GM12878 (cell line): ENCODE data around the gene VWA3A. TPM values are rescaled to one million over a fixed set of nuclear protein-coding genes. Genes with fewer than 3 reads are reported as not detected.

Experiments used
- ATAC-seq: fragments of 200-7000 bp; cut with Tn5 transposase; 3 replicates; pipeline ENCODE4 v1.9.1; 2020; ENCODE audit warnings: mild to moderate bottlenecking, moderate library complexity
- BruUV-seq: library from RNA; stranded (reverse); fragments of 400-500 nt; replicated peaks from 2 replicates; lab custom pipeline; 2021; lab: Mats Ljungman, UMichigan
- CTCF ChIA-PET: fragments of 300-600 bp; sonication (Branson Sonifier 250); formaldehyde crosslinking; extraction: SDS; loops from one replicate; lab custom pipeline; 2021; ENCODE audit warnings: inconsistent platforms; lab: Yijun Ruan, JAX
- POLR2A ChIA-PET: fragments of 350-600 bp; formaldehyde crosslinking; extraction: SDS; loops from one replicate; lab custom pipeline; 2021; ENCODE audit warnings: inconsistent platforms; lab: Charles Lee
- RAD21 ChIA-PET: fragments of 300-600 bp; sonication (Branson Sonifier 250); formaldehyde crosslinking; loops from one replicate; lab custom pipeline; 2023; ENCODE audit warnings: antibody characterized with exemption; ENCODE audit not compliant: unreplicated experiment; lab: Charles Lee
- SMC1A ChIA-PET: fragments of 300-600 bp; sonication (Branson Sonifier 250); formaldehyde crosslinking; loops from one replicate; lab custom pipeline; 2023; ENCODE audit not compliant: unreplicated experiment, uncharacterized antibody; lab: Charles Lee
- DNase-seq: peaks from one replicate; pipeline ENCODE4 v3.0.0-alpha.2; 2011; ENCODE audit warnings: low read depth, low spot score
- FAIRE-seq: peaks from 3 replicates; lab custom pipeline; 2011; peaks lifted over from hg19 to GRCh38; lab: Jason Lieb, UNC
- H2AFZ ChIP-seq: 2 replicates; pipeline ENCODE4 v1.6.0; 2011; ENCODE audit warnings: low read depth, low read length, control low read depth; ENCODE audit not compliant: control insufficient read depth
- H3K27ac ChIP-seq: 2 replicates; pipeline ENCODE4 v1.5.1; 2011; ENCODE audit warnings: control low read depth; ENCODE audit not compliant: control insufficient read depth, insufficient read depth
- H3K27me3 ChIP-seq, 2 experiments: replicated peaks in 1 of 2; 2 replicates each; pipeline versions ENCODE4 v1.6.0 to v1.6.1; 2011; ENCODE audit warnings: low read length in 1 of 2; ENCODE audit not compliant: control insufficient read depth in 2 of 2, insufficient read depth in 2 of 2
- H3K36me3 ChIP-seq, 2 experiments: 2 replicates each; pipeline ENCODE4 v1.5.1; 2011; ENCODE audit warnings: low read length in 1 of 2; ENCODE audit not compliant: control insufficient read depth in 2 of 2, insufficient read depth in 2 of 2
- H3K4me1 ChIP-seq: 2 replicates; pipeline ENCODE4 v1.6.1; 2011; ENCODE audit warnings: mild to moderate bottlenecking, low read length, moderate library complexity, mixed read lengths; ENCODE audit not compliant: control insufficient read depth, insufficient read depth
- H3K4me2 ChIP-seq: 2 replicates; pipeline ENCODE4 v1.6.0; 2011; ENCODE audit warnings: control low read depth; ENCODE audit not compliant: control insufficient read depth, insufficient read depth
- H3K4me3 ChIP-seq: fragments of 200-600 bp; sonication (generic); 2 replicates; pipeline ENCODE4 v1.5.1; 2016
- H3K79me2 ChIP-seq: 2 replicates; pipeline ENCODE4 v1.6.0; 2011; ENCODE audit warnings: low read length; ENCODE audit not compliant: control insufficient read depth, insufficient read depth
- H3K9ac ChIP-seq: 2 replicates; pipeline ENCODE4 v1.8.0; 2011; ENCODE audit warnings: low read length, control low read depth, mixed read lengths; ENCODE audit not compliant: control insufficient read depth, insufficient read depth
- H3K9me3 ChIP-seq: replicated peaks from 3 replicates; pipeline ENCODE4 v1.5.1; 2011; ENCODE audit warnings: mild to moderate bottlenecking, low read length; ENCODE audit not compliant: control insufficient read depth, insufficient read depth
- H4K20me1 ChIP-seq: 2 replicates; pipeline ENCODE4 v1.6.0; 2011; ENCODE audit not compliant: control insufficient read depth, insufficient read depth
- HCFC1 ChIP-seq: fragments of 150-350 bp; IDR thresholded peaks from 2 replicates; pipeline ENCODE4 v1.6.1; 2014; ENCODE audit warnings: low read length
- POLR2AphosphoS5 ChIP-seq: IDR thresholded peaks from 2 replicates; pipeline ENCODE4 v1.6.1; 2011; ENCODE audit warnings: mild to moderate bottlenecking, low read length, inconsistent platforms
- ZNF24 ChIP-seq: fragments of 450-650 bp; IDR thresholded peaks from 2 replicates; pipeline ENCODE4 v1.6.1; 2017; ENCODE audit warnings: antibody characterized with exemption, mild to moderate bottlenecking
- WGBS: methylation state at CpG from one replicate; pipeline ENCODE4 v1.1.6; 2016; ENCODE audit warnings: low lambda C conversion rate; ENCODE audit not compliant: insufficient replicate concordance, insufficient coverage; ENCODE audit errors: missing lambda C conversion rate; 5-methylcytosine and 5-hydroxymethylcytosine counted together
- in situ Hi-C: fragments of 300-500 bp; cut with MboI; formaldehyde crosslinking; loops from 9 replicates; pipeline ENCODE4 v1.14.3; 2018; ENCODE audit warnings: mixed read lengths
- intact Hi-C: fragments of 100-400 bp; cut with micrococcal nuclease; formaldehyde crosslinking; loops from one replicate; pipeline ENCODE4 v1.14.2; 2022; ENCODE audit not compliant: unreplicated experiment
- polyA plus RNA-seq, 11 experiments: library from polyadenylated mRNA; depleted of rRNA in 4 of 11; unstranded in 6 of 11; stranded (reverse) in 5 of 11; fragments of >200 nt; fragmentation: Nextera tagmentation in 4 of 11; fragmentation: Illumina TruSeq in 1 of 11; extraction: Ambion mirVana in 4 of 11; extraction: Trizol in 1 of 11; gene quantifications; 1 replicate in 1 of 11; 2 replicates in 10 of 11; pipeline versions ENCODE4 v1.2.1 to v1.2.3, GENCODE V29; 2011 to 2016; ENCODE audit warnings: inconsistent platforms in 2 of 11, missing spikeins in 2 of 11, low read depth in 1 of 11
- total RNA-seq, 4 experiments: library from RNA; depleted of rRNA in 3 of 4; stranded (reverse); fragments of >200 nt in 3 of 4; fragmentation: Illumina TruSeq in 1 of 4; extraction: Trizol in 1 of 4; gene quantifications; 2 replicates each; pipeline versions ENCODE4 v1.2.1 to v1.2.3, GENCODE V29; 2013 to 2021
- TF ChIP-seq, protein P1 (sequence below): fragments of 450-650 bp; IDR thresholded peaks from 2 replicates; pipeline ENCODE4 v1.6.1; 2017; ENCODE audit warnings: low read depth, mild to moderate bottlenecking, moderate library complexity

VWA3A gene
- total and polyA plus RNA-seq, 10 of the 15 experiments (the other 5 are each of a cell fraction or from before 2014, with no cell fraction given): 0.01 TPM; not detected in 9

DNA sequence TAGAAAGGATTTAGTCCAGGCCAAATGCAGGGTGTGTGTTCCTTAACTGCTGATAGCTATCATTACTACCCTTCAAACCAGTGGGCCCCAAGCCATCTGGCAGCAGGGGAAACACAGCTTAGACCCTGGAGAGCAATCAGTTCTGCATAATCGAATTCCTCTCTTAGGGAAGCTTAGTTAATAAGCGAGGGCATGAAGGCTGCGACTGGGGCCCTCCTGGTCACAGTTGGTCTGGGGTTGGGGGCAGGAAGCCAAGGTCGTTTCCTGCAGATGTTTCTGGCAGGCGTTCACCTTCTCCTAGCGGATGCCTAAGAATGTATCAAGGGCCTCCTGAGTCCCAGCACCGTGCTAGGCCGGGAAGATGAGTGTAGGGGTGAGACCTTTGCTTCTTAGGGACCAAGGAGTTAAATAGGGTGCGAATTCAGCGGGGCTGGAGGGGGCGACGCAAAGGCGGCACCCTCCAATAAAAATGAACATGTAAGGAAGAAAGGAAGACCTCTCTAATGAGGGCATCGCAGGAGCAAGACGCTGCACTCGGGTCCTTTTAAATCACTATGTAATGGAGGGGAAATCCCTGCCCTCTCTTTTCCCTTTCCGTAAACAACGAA, 97.2 kb downstream of the VWA3A start:
- H3K9ac ChIP-seq: peak overlapping the region; percentile 68
- under 1% methylated on average over 18 of the region's 18 CpGs for WGBS
- in situ Hi-C loops: loop anchor here (5.0 kb wide), 1 partner anchor 87 kb away; no protein-coding TSS in a partner anchor

More for the DNA sequence above, 97.2 kb downstream of the VWA3A start:
- H3K27ac ChIP-seq: peak overlapping the region; percentile 77
- TF ChIP-seq, protein P1, sequence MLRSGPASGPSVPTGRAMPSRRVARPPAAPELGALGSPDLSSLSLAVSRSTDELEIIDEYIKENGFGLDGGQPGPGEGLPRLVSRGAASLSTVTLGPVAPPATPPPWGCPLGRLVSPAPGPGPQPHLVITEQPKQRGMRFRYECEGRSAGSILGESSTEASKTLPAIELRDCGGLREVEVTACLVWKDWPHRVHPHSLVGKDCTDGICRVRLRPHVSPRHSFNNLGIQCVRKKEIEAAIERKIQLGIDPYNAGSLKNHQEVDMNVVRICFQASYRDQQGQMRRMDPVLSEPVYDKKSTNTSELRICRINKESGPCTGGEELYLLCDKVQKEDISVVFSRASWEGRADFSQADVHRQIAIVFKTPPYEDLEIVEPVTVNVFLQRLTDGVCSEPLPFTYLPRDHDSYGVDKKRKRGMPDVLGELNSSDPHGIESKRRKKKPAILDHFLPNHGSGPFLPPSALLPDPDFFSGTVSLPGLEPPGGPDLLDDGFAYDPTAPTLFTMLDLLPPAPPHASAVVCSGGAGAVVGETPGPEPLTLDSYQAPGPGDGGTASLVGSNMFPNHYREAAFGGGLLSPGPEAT: 0 out of 2 replicates have a peak, but pooled peaks have one; percentile 14
- TF ChIP-seq POLR2AphosphoS5 (peak; percentile 47; the same call in 1 of the 2 replicates), ZNF24 (no peak), HCFC1 (0 out of 2 replicates have a peak, but pooled peaks have one; percentile 5)
- TF ChIP-seq, all 136 proteins: peak for 3
- peaks cover 35% of the 10 kb centered on the region for H3K4me1 ChIP-seq
- DNase-seq: no peak
- ATAC-seq: no peak
- intact Hi-C loops: loop anchor here (2.0 to 5.0 kb wide), 3 partner anchors 113 to 591 kb away; partner anchors contain the start of genes CDR2 and METTL9
- peak overlapping the region; percentile 96 for H3K4me2 ChIP-seq
- H3K79me2 ChIP-seq: no peaks in the 10 kb centered on the region
- ChIA-PET SMC1A (interaction anchor here (0.6 to 6.0 kb wide), 23 partner anchors 11 to 515 kb away, joined by 3 to 69 read pairs (median 6); partner anchors contain the start of genes MOSMO, PDZD9 and UQCRC2), CTCF (interaction anchor here (0.6 to 8.4 kb wide), 34 partner anchors 10 to 1512 kb away, joined by 3 to 103 read pairs (median 6); partner anchors contain the start of genes EEF2K, MOSMO, PDZD9 and POLR3E), POLR2A (interaction anchor here (0.5 to 2.0 kb wide), 4 partner anchors 16 to 232 kb away, joined by 3 to 6 read pairs (median 4); partner anchors contain the start of genes EEF2K and MOSMO), RAD21 (interaction anchor here (0.5 to 7.8 kb wide), 17 partner anchors 9 to 239 kb away, joined by 3 to 74 read pairs (median 6); partner anchors contain the start of genes EEF2K, PDZD9, POLR3E and UQCRC2)
- H3K36me3 ChIP-seq: no peaks in the 10 kb centered on the region
- FAIRE-seq: no peak
- H4K20me1 ChIP-seq: no peaks in the 10 kb centered on the region
- BruUV-seq: TSS peak; percentile 73
- no peaks in the 10 kb centered on the region for H3K27me3 ChIP-seq
- H3K4me3 ChIP-seq: peak overlapping the region; percentile 73
- H2AFZ ChIP-seq: peak overlapping the region; percentile 68
- no peaks in the 10 kb centered on the region for H3K9me3 ChIP-seq
